Keratinocyte (primary cell): ENCODE data around the gene ADGRB3. TPM values are rescaled to one million over a fixed set of nuclear protein-coding genes. Genes with fewer than 3 reads are reported as not detected.

Source experiments
- DNase-seq: peaks from one replicate; pipeline ENCODE4 v3.0.0-alpha.2; 2011; ENCODE audit warnings: low read depth, missing footprints, low spot score
- FAIRE-seq: peaks from 2 replicates; lab custom pipeline; 2011; peaks lifted over from hg19 to GRCh38; lab: Jason Lieb, UNC
- H2AFZ ChIP-seq: 2 replicates; pipeline ENCODE4 v1.6.0; 2012; ENCODE audit warnings: low read length, control low read depth, inconsistent platforms; ENCODE audit not compliant: control insufficient read depth
- H3K27ac ChIP-seq: 2 replicates; pipeline ENCODE4 v1.5.1; 2011; ENCODE audit warnings: low read length; ENCODE audit not compliant: control insufficient read depth, insufficient read depth
- H3K27me3 ChIP-seq: 3 replicates; pipeline ENCODE4 v1.6.0; 2011; ENCODE audit warnings: low read length; ENCODE audit not compliant: control insufficient read depth, insufficient read depth; ENCODE audit errors: extremely low read depth
- H3K36me3 ChIP-seq, 2 experiments: 2 replicates in 1 of 2; 3 replicates in 1 of 2; pipeline ENCODE4 v1.5.1; 2011; ENCODE audit warnings: low read length in 2 of 2, mild to moderate bottlenecking in 1 of 2; ENCODE audit not compliant: control insufficient read depth in 2 of 2, insufficient read depth in 2 of 2; ENCODE audit errors: extremely low read depth in 1 of 2
- H3K4me1 ChIP-seq: 3 replicates; pipeline ENCODE4 v1.5.1; 2011; ENCODE audit warnings: low read length; ENCODE audit not compliant: control insufficient read depth, insufficient read depth; ENCODE audit errors: extremely low read depth
- H3K4me2 ChIP-seq: 3 replicates; pipeline ENCODE4 v1.6.0; 2011; ENCODE audit warnings: low read depth, low read length; ENCODE audit not compliant: control insufficient read depth, insufficient read depth; ENCODE audit errors: extremely low read depth
- H3K4me3 ChIP-seq, 3 experiments: fragments of 200-600 bp in 1 of 3; sonication (generic) in 1 of 3; 2 replicates in 2 of 3; 3 replicates in 1 of 3; pipeline ENCODE4 v1.5.1; 2011 to 2016; ENCODE audit warnings: low read length in 3 of 3, mild to moderate bottlenecking in 3 of 3, control low read depth in 2 of 3, inconsistent platforms in 1 of 3, low read depth in 1 of 3, mixed read lengths in 1 of 3, mixed run types in 1 of 3, moderate library complexity in 1 of 3; ENCODE audit not compliant: control insufficient read depth in 2 of 3, insufficient read depth in 2 of 3; ENCODE audit errors: extremely low read depth in 1 of 3
- H3K79me2 ChIP-seq: 2 replicates; pipeline ENCODE4 v1.6.0; 2012; ENCODE audit warnings: low read length; ENCODE audit not compliant: control insufficient read depth, insufficient read depth
- H3K9ac ChIP-seq: 3 replicates; pipeline ENCODE4 v1.6.0; 2011; ENCODE audit warnings: low read length; ENCODE audit not compliant: control insufficient read depth, insufficient read depth; ENCODE audit errors: extremely low read depth
- H3K9me1 ChIP-seq: 3 replicates; pipeline ENCODE4 v1.6.0; 2011; ENCODE audit warnings: low read length; ENCODE audit not compliant: control insufficient read depth, insufficient read depth; ENCODE audit errors: extremely low read depth
- H3K9me3 ChIP-seq: 2 replicates; pipeline ENCODE4 v1.5.1; 2012; ENCODE audit warnings: low read depth, low read length; ENCODE audit not compliant: control insufficient read depth
- H4K20me1 ChIP-seq: 3 replicates; pipeline ENCODE4 v1.6.0; 2011; ENCODE audit warnings: low read length; ENCODE audit not compliant: control insufficient read depth, insufficient read depth; ENCODE audit errors: extremely low read depth
- CTCF ChIP-seq, 3 experiments: IDR thresholded peaks in 1 of 3; conservative IDR thresholded peaks in 1 of 3; optimal IDR thresholded peaks in 1 of 3; 2 replicates in 2 of 3; 3 replicates in 1 of 3; pipeline versions ENCODE3 to v1.5.1; 2011; ENCODE audit warnings: low read length in 3 of 3, mild to moderate bottlenecking in 3 of 3, moderate library complexity in 2 of 3, control low read depth in 1 of 3, inconsistent platforms in 1 of 3; ENCODE audit not compliant: insufficient read depth in 2 of 3; ENCODE audit errors: extremely low read depth in 1 of 3
- EZH2 ChIP-seq: IDR thresholded peaks from one replicate; pipeline ENCODE4 v1.6.1; 2012; ENCODE audit warnings: inconsistent platforms, mild to moderate bottlenecking, low read length, moderate library complexity
- dilution Hi-C: fragments of 300-500 bp; cut with MboI; formaldehyde crosslinking; loops from one replicate; pipeline ENCODE4 v1.7.0; 2020; ENCODE audit warnings: low sequenced_read_pairs; ENCODE audit not compliant: extremely low pct_ligation_motif_present
- polyA plus RNA-seq, 5 experiments: library from polyadenylated mRNA; depleted of rRNA in 3 of 5; stranded (reverse) in 3 of 5; stranded (forward) in 1 of 5; unstranded in 1 of 5; fragments of >200 nt; gene quantifications; 1 replicate in 1 of 5; 2 replicates in 3 of 5; 3 replicates in 1 of 5; pipeline versions ENCODE4 v1.2.1 to v1.2.3, GENCODE V29; 2011 to 2012; ENCODE audit warnings: missing spikeins in 2 of 5, low read depth in 1 of 5, low replicate concordance in 1 of 5

ADGRB3 gene
- polyA plus RNA-seq, 1 donor (not counting 4 experiments of a cell fraction or from before 2014, with no cell fraction given) = not detected

- Histone ChIP-seq H3K27ac (no peak overlapping the region), H3K9me3 (no peaks in the 10 kb centered on the region), H2AFZ (no peak overlapping the region), H3K79me2 (no peaks in the 10 kb centered on the region), H3K4me3 (no peak overlapping the region), H3K4me1 (peaks cover 4% of the 10 kb centered on the region), H3K9me1 (no peaks in the 10 kb centered on the region), H3K4me2 (no peak overlapping the region), H3K27me3 (peaks cover 34% of the 10 kb centered on the region), H3K9ac (no peak overlapping the region), H3K36me3 (no peaks in the 10 kb centered on the region), H4K20me1 (no peaks in the 10 kb centered on the region)
- dilution Hi-C loops = no loop called here
- DNase-seq (no peak), FAIRE-seq (no peak)
- TF ChIP-seq CTCF (optimal IDR thresholded peaks at IDR 0.05 in 1 of 3, IDR thresholded peaks at IDR 0.05 in 1 of 3, conservative IDR thresholded peaks at IDR 0.05 in 1 of 3; ENCODE audit: extremely low read depth in 1 of 3, insufficient read depth in 2 of 3, low read length in 3 of 3) = no peak
- no peak for TF ChIP-seq EZH2
Observed at GRCh38 chr6:68637071-68637470, 2.0 kb downstream of the ADGRB3 start.

GRCh38 chr6:68637782-68638181, 2.7 kb downstream of the ADGRB3 start:
- H2AFZ ChIP-seq = no peak overlapping the region
- no peaks in the 10 kb centered on the region for H3K9me3 ChIP-seq
- H3K4me2 ChIP-seq = no peak overlapping the region
- H3K79me2 ChIP-seq = no peaks in the 10 kb centered on the region
- no peaks in the 10 kb centered on the region for H3K9me1 ChIP-seq
- no peak overlapping the region for H3K27ac ChIP-seq
- peaks cover 31% of the 10 kb centered on the region for H3K27me3 ChIP-seq
- H3K9ac ChIP-seq = no peak overlapping the region
- dilution Hi-C loops = no loop called here
- H3K4me3 ChIP-seq = no peak overlapping the region
- no peaks in the 10 kb centered on the region for H3K36me3 ChIP-seq
- DNase-seq (no peak), FAIRE-seq (no peak)
- H3K4me1 ChIP-seq = peaks cover 4% of the 10 kb centered on the region
- TF ChIP-seq EZH2 (no peak), CTCF (optimal IDR thresholded peaks at IDR 0.05 in 1 of 3, IDR thresholded peaks at IDR 0.05 in 1 of 3, conservative IDR thresholded peaks at IDR 0.05 in 1 of 3; ENCODE audit: extremely low read depth in 1 of 3, insufficient read depth in 2 of 3, low read length in 3 of 3) (no peak)
- no peaks in the 10 kb centered on the region for H4K20me1 ChIP-seq
